Activated CD4-positive, alpha-beta memory T cell treated with anti-CD3 and anti-CD28 coated beads, Interleukin-2, amount 10 ng/mL, durations not matched to agents 7 days and 5 days (primary cell): Measurements from ENCODE around the gene XRCC3. TPM values are rescaled to one million over a fixed set of nuclear protein-coding genes. Genes with fewer than 3 reads are reported as not detected.
A peak's percentile ranks its signal among the peaks of the same experiment; 100 is the strongest.

Experiments
- CTCF ChIA-PET: fragments of 350-600 bp; sonication (Branson Sonifier 250); formaldehyde crosslinking; loops from one replicate; lab custom pipeline; 2021; ENCODE audit warnings: antibody characterized with exemption, inconsistent platforms; lab: Charles Lee
- POLR2A ChIA-PET: fragments of 350-600 bp; sonication (Branson Sonifier 250); formaldehyde crosslinking; loops from one replicate; lab custom pipeline; 2021; ENCODE audit warnings: antibody characterized with exemption; lab: Charles Lee
- DNase-seq: peaks from one replicate; pipeline ENCODE4 v3.0.0-alpha.2; 2020
- H3K27ac Mint-ChIP-seq: one replicate; pipeline ENCODE4 v1.8.0; 2021; ENCODE audit warnings: mild to moderate bottlenecking, mixed read lengths
- H3K27me3 Mint-ChIP-seq: one replicate; pipeline ENCODE4 v1.8.0; 2021; ENCODE audit warnings: mixed read lengths
- H3K36me3 Mint-ChIP-seq: one replicate; pipeline ENCODE4 v1.8.0; 2021; ENCODE audit warnings: low read depth, mixed read lengths
- H3K4me1 Mint-ChIP-seq: one replicate; pipeline ENCODE4 v1.8.0; 2021; ENCODE audit warnings: mixed read lengths
- H3K4me3 Mint-ChIP-seq: one replicate; pipeline ENCODE4 v1.8.0; 2021; ENCODE audit warnings: mild to moderate bottlenecking, mixed read lengths
- H3K9me3 Mint-ChIP-seq: one replicate; pipeline ENCODE4 v1.8.0; 2021; ENCODE audit warnings: mixed read lengths
- total RNA-seq, 2 experiments: library from RNA; stranded (reverse); gene quantifications; one replicate each; pipeline ENCODE4 v1.2.3, GENCODE V29; 2021

Gene XRCC3
- total RNA-seq, 2 experiments from 2014 or later = 35.9 to 39.6 TPM

DNA sequence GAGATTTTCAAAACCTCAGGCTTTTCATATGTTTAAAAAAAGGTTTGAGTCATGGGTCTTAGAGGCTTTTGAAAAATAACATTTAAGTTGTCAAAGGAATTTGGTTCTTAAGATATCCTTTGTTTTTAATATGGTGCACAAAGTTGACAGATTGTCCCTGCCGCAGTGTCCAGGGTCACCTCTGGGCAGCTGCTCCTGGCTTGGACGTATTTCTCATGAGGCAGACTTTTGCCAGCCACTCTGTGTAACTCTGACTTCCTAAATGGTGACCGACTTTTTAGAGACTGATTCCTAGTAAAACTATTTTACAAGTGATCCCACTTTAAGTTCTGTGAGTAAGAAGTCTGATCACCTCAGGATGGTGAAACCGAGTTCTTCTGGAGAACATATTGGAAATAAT is 27.5 kb downstream of the XRCC3 start:
- H3K9me3 Mint-ChIP-seq = no peaks in the 10 kb centered on the region
- CTCF ChIA-PET = no interaction called here
- no peak for DNase-seq
- H3K36me3 Mint-ChIP-seq = peaks cover 57% of the 10 kb centered on the region
- H3K27ac Mint-ChIP-seq = no peak overlapping the region
- H3K4me1 Mint-ChIP-seq = no peaks in the 10 kb centered on the region
- no peak overlapping the region for H3K4me3 Mint-ChIP-seq
- no peaks in the 10 kb centered on the region for H3K27me3 Mint-ChIP-seq
- POLR2A ChIA-PET = interaction anchor here (0.7 to 0.9 kb wide), 2 partner anchors 11 to 52 kb away, joined by 3 read pairs; no protein-coding TSS in a partner anchor

DNA sequence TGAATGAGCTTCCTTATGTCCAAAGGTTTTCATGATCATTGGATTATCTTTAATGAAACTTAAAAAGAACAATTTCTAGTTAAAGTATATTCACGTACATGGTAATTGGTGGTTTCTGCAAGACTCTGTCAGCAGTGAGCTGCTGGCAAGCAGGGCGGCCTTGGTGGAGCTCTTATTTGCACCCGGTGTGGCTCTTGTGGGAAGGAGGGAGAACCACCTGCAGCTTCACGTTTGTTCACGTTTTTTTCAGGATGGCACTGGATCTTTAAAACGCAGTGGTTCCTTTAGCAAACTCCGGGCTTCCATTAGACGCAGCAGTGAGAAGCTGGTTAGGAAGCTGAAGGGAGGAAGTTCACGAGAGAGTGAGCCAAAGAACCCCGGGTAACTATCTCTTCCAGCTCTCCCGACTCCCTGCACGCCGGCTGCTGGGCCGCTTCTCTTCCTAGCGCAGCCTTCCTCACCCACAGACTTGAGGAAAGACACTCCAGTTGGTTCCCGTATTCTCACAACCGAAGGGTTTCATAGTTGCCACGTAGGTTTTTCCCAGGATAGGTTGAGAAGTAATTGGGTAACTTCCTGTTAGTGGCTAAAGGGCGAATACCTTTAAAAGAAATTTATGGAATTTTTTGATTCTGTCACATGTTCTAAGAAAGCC is 28.3 kb downstream of the XRCC3 start:
- Mint-ChIP-seq H3K36me3 (peaks cover 58% of the 10 kb centered on the region), H3K4me3 (no peak overlapping the region), H3K9me3 (no peaks in the 10 kb centered on the region), H3K27me3 (no peaks in the 10 kb centered on the region), H3K4me1 (no peaks in the 10 kb centered on the region), H3K27ac (no peak overlapping the region)
- no peak for DNase-seq
- CTCF ChIA-PET = no interaction called here
- POLR2A ChIA-PET = interaction anchor here (0.7 to 0.9 kb wide), 2 partner anchors 12 to 53 kb away, joined by 3 read pairs; no protein-coding TSS in a partner anchor

DNA sequence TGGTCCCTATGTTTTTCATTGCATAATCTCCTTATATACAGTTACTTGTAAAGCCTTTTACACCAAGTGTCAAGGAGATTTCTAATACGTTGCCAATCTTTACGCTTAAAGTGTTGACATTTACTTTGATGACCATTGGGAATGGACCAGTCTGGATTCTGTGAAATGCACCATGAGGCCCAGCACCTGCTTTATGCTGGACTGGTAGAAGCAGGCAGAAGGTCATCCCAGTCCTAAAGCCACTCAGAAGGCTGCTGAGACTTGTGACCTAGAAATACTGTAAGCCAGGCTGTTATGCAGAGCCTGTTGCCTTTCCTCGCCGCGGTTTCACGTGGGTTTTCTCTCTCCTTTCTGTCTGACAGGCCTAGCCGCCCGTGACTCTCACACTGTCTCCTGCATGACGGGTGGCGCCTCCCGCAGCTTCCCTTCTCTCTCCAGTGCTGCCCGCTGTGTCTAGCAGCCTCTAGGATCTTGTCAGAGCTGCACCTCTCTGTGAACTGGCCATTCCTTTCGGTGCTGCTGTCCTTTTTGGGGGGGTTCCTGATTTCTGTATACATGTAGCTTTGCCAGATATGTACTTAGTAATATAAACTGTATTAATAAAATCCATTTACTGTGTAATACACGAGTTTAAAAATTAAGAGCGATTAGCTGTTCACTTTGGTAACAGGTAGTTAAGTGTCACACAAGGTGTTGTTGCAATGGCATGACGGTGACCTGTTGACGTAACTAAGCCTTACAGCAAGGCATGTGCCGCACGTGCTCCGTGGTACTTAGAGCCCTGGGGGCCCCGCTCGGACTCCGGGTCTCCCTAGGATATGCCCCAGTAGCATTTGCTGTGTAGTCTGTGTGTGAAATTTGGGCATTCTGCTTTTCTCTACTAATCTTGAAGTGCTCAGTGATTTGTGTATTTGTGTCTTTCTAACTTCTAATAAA is 29.7 kb downstream of the XRCC3 start:
- Mint-ChIP-seq H3K27me3 (no peaks in the 10 kb centered on the region), H3K9me3 (no peaks in the 10 kb centered on the region), H3K36me3 (peaks cover 67% of the 10 kb centered on the region), H3K4me1 (no peaks in the 10 kb centered on the region), H3K27ac (no peak overlapping the region), H3K4me3 (no peak overlapping the region)
- ChIA-PET POLR2A (interaction anchor here (0.5 kb wide), 1 partner anchor 17 kb away, joined by 3 read pairs; no protein-coding TSS in a partner anchor), CTCF (no interaction called here)
- no peak for DNase-seq

DNA sequence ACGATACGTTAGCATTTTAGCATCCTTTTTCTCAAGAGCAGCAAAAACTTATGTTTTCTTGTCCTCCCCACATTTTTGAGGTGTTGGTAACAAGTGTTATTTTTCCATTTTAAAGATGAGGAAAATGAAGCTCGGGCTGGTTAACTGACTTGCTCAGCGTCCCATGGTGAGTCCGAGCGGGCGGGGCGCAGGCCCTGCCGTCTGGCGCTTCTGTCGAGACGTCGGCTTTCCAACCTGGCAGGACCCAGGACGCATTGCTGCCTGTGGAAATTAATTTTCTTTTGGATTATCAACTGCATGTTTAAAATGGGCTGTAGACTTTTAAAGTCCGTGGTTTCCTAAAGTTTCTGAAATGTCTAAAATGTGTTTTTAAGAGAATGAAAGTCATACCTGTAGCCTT is 30.4 kb downstream of the XRCC3 start:
- Mint-ChIP-seq H3K4me3 (no peak overlapping the region), H3K4me1 (no peaks in the 10 kb centered on the region), H3K27ac (no peak overlapping the region), H3K9me3 (no peaks in the 10 kb centered on the region), H3K36me3 (peaks cover 68% of the 10 kb centered on the region), H3K27me3 (no peaks in the 10 kb centered on the region)
- POLR2A ChIA-PET = interaction anchor here (0.5 kb wide), 1 partner anchor 17 kb away, joined by 3 read pairs; no protein-coding TSS in a partner anchor
- CTCF ChIA-PET = no interaction called here
- no peak for DNase-seq

DNA sequence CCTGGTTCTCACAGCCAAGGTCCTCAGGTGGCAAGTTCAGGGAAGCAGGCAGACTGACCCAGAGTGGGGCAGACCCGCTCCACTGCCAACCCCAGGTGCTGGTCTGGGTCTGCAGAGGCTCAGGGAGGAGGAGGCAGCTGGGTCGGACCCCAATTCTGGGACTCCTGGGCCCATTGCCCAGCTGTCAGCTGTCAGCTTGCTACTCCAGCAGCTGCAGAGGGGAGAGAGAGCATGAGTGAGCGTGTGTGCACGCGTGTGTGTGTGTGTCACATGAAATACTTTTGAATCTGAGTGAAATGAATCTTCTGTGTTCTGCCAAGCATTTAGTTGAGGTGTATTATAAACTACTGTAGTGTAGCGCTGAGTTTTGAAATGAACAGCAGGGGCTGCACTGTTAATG is 30.8 kb downstream of the XRCC3 start:
- POLR2A ChIA-PET = no interaction called here
- Mint-ChIP-seq H3K27ac (no peak overlapping the region), H3K36me3 (peaks cover 70% of the 10 kb centered on the region), H3K4me1 (no peaks in the 10 kb centered on the region), H3K4me3 (no peak overlapping the region), H3K27me3 (no peaks in the 10 kb centered on the region), H3K9me3 (no peaks in the 10 kb centered on the region)
- DNase-seq = no peak
- CTCF ChIA-PET = no interaction called here

DNA sequence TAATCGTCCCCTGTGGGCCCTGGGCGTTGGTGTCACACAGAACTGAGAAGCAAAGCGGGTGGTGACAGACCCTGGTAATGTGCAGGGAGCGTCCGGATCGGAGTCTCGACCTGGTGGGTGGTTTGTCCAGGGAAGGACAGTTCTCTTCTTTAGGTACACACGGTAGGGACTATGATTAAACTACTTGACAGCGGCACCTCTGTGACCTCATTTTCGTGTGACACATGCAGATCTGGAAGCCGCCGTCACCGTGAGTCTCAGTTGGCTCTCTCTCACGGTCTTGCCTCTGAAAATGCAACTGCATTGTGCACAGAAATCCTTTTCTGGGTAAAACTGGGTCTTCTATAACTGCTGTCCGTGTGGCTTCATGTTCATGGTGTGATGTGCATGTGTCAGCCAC is 32.1 kb downstream of the XRCC3 start:
- ChIA-PET POLR2A (no interaction called here), CTCF (no interaction called here)
- peaks cover 73% of the 10 kb centered on the region for H3K36me3 Mint-ChIP-seq
- no peak for DNase-seq
- no peak overlapping the region for H3K27ac Mint-ChIP-seq
- H3K27me3 Mint-ChIP-seq = no peaks in the 10 kb centered on the region
- no peaks in the 10 kb centered on the region for H3K4me1 Mint-ChIP-seq
- H3K4me3 Mint-ChIP-seq = no peak overlapping the region
- no peaks in the 10 kb centered on the region for H3K9me3 Mint-ChIP-seq

DNA sequence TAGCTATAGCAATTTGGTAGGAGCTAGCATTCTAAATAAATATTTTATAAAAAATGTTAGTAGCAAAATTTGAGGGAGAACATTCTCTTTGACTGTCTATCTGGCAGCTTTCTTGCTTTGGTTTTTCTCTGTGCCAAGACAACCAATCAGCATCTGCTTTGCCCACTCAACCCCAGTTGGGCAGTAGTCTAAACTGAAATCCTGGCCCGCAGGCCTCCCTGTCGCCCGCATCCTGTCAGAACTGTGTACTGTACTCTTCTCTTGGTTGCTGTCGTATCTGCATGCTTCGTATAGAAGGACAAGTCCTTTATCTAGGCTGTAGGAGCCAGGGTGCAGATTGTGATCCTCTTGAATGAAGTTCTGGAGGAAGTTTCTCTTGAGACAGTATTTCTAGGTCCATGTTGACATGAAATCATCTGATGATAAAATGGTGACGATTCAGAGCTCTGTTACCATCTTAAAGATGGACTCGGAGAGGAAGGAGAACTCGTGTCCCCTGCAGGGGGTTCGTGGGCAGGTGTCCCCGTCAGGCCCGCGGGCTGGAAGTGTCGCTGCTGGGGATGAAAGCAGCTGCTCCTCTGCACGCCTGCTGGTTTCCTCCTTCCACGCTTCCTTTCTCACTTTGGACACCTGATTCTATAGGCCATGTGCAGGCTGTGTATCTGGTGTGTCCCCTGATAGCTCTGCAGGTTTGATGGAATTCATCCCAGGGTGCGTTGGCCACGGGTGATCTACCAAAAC is 34.6 kb downstream of the XRCC3 start:
- Mint-ChIP-seq H3K27me3 (no peaks in the 10 kb centered on the region), H3K9me3 (no peaks in the 10 kb centered on the region), H3K36me3 (peaks cover 66% of the 10 kb centered on the region), H3K4me1 (no peaks in the 10 kb centered on the region), H3K4me3 (no peak overlapping the region), H3K27ac (no peak overlapping the region)
- ChIA-PET CTCF (interaction anchor here (0.9 to 1.4 kb wide), 2 partner anchors 108 to 118 kb away, joined by 4 to 5 read pairs; partner anchors contain the start of genes BAG5 and COA8), POLR2A (interaction anchor here (0.7 kb wide), 1 partner anchor 23 kb away, joined by 3 read pairs; no protein-coding TSS in a partner anchor)
- DNase-seq = no peak

DNA sequence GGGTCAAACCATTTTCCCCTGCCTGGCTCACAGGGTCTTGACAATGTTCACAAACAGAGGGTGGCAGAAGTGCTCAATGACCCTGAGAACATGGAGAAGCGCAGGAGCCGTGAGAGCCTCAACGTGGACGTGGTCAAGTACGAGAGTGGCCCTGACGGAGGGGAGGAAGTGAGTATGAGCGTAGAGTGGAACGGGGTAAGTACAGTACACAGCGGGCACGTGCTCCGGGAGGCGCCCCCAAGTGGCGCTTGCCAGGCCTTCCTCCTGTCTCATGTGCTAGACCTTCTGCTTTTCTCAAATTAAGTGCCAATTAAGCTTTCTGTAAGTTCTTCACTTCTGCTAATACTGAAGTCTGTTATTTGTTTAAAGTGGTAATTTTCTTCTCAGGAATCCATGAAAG is 35.9 kb downstream of the XRCC3 start:
- Mint-ChIP-seq H3K27me3 (no peaks in the 10 kb centered on the region), H3K4me3 (no peak overlapping the region), H3K27ac (peak overlapping the region; percentile 16), H3K4me1 (no peaks in the 10 kb centered on the region), H3K9me3 (no peaks in the 10 kb centered on the region), H3K36me3 (peaks cover 63% of the 10 kb centered on the region)
- DNase-seq = peak; percentile 44
- POLR2A ChIA-PET = no interaction called here
- CTCF ChIA-PET = interaction anchor here (0.6 to 1.4 kb wide), 5 partner anchors 106 to 118 kb away, joined by 3 to 6 read pairs (median 4); partner anchors contain the start of genes BAG5 and COA8

DNA sequence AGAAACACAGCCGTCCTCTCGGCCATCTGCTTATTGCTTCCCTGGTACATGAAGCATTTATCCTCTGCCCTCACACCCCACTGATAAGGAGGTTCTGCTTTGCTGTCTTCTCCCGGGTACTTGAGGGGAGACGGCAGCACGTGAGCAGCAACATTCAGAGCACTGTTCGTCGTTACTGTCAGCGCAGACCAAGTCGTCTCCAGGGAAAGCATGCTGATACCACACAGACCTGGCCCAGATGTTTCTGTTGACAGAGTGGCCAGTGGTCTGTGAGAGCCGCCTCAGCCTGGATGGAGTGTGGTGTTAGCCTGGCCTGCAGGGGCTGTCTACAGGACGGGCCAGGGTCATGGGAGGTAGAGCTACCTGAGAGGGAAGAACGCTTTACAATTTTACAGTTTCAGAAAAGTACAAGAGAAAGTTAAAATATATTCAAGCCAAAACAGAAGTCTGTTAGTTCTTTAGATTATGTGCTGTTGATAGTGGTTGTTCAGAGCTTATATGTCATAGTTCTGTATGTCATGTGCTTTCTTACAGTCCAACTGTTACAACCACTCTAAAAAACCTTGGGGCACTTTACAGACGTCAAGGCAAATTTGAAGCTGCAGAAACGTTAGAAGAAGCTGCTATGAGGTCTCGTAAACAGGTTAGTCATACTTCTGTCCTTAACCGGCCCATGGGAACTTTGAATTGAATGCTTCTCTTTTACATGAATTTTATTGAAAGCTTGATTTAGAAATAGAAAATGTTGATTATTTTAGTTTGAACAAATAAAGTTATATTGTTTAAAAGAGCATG is 38.2 kb downstream of the XRCC3 start:
- peaks cover 64% of the 10 kb centered on the region for H3K36me3 Mint-ChIP-seq
- ChIA-PET CTCF (interaction anchor here (0.6 to 0.7 kb wide), 2 partner anchors 19 kb away, joined by 4 read pairs; no protein-coding TSS in a partner anchor), POLR2A (interaction anchor here (0.7 to 1.4 kb wide), 4 partner anchors 22 to 38 kb away, joined by 3 to 4 read pairs (median 3); partner anchors contain the start of genes XRCC3 and ZFYVE21)

DNA sequence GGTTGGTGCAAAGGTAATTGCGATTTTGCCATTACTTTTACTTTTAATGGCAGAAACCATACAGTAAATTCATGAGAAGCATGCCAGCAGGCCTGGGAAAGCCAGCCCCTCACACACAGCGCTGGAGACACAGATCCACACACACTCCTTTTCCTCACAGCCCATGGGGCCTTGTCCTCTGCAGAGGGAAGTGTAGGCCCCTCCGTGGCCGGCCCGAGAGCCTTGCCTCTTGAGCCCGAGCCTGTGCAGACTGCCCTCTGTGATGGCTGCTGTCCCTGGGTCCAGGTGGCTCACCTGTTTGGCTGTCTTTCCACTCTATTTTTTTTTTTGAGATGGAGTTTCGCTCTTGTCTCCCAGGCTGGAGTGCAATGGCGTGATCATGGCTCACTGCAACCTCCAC is 39.3 kb downstream of the XRCC3 start:
- Mint-ChIP-seq H3K27ac (no peak overlapping the region), H3K27me3 (no peaks in the 10 kb centered on the region), H3K4me3 (no peak overlapping the region), H3K4me1 (no peaks in the 10 kb centered on the region), H3K36me3 (peaks cover 67% of the 10 kb centered on the region), H3K9me3 (no peaks in the 10 kb centered on the region)
- ChIA-PET CTCF (interaction anchor here (0.6 kb wide), 1 partner anchor 18 kb away, joined by 4 read pairs; no protein-coding TSS in a partner anchor), POLR2A (no interaction called here)
- DNase-seq = no peak

More for the DNA sequence above, 38.2 kb downstream of the XRCC3 start:
- no peak overlapping the region for H3K27ac Mint-ChIP-seq
- H3K27me3 Mint-ChIP-seq = no peaks in the 10 kb centered on the region
- H3K9me3 Mint-ChIP-seq = no peaks in the 10 kb centered on the region
- no peak for DNase-seq
- no peaks in the 10 kb centered on the region for H3K4me1 Mint-ChIP-seq
- H3K4me3 Mint-ChIP-seq = no peak overlapping the region

DNA sequence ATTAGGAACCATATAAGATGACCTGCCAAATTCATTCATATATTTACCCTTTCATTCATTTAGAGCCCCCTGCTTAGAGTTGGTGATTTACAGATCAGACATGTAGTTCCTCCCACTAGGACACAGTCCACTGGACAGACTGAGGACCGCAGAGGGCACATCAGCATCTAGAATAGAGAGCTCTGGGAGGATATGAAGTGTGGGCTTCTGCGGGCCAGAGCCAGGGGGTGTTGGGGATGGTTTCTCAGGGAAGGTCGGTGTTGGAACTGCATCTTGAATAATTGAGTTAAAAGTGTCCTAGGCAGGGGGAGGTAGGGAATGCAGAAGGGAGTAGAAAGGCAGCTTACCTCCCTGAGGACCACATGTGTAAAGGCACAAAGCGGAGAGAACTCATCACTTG is 43.3 kb downstream of the XRCC3 start:
- Mint-ChIP-seq H3K4me1 (no peaks in the 10 kb centered on the region), H3K36me3 (peaks cover 63% of the 10 kb centered on the region), H3K9me3 (no peaks in the 10 kb centered on the region), H3K27me3 (no peaks in the 10 kb centered on the region), H3K4me3 (no peak overlapping the region), H3K27ac (peak overlapping the region; percentile 6)
- ChIA-PET POLR2A (interaction anchor here (0.6 kb wide), 1 partner anchor 109 kb away, joined by 3 read pairs; the partner anchor contains the start of genes BAG5 and COA8), CTCF (interaction anchor here (0.6 kb wide), 1 partner anchor 22 kb away, joined by 5 read pairs; no protein-coding TSS in a partner anchor)
- DNase-seq = no peak

DNA sequence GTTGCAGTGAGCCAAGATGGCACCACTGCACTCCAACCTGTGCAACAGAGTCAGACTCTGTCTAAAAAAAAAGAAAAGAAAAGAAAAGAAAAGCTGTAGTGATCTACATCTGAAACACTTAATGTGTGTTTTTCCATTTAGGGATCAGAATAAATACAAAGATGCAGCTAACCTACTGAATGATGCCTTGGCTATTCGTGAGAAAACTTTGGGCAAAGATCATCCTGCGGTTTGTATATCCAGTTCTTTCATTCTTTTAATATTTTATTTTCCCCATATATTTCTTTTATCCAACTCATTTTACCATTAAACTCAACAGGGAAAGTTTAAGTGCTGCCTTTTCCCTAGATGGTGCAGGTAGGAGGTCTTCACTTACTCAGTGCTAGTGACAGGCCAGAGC is 45.9 kb downstream of the XRCC3 start:
- H3K27ac Mint-ChIP-seq = no peak overlapping the region
- DNase-seq = no peak
- ChIA-PET POLR2A (no interaction called here), CTCF (no interaction called here)
- no peaks in the 10 kb centered on the region for H3K9me3 Mint-ChIP-seq
- H3K4me1 Mint-ChIP-seq = peaks cover 1% of the 10 kb centered on the region
- H3K36me3 Mint-ChIP-seq = peaks cover 59% of the 10 kb centered on the region
- no peaks in the 10 kb centered on the region for H3K27me3 Mint-ChIP-seq
- H3K4me3 Mint-ChIP-seq = no peak overlapping the region
